GM19240 (cell line): ENCODE results near the gene SLC9A4.

Experiments used
- DNase-seq: peaks from one replicate; pipeline ENCODE4 v3.0.0; 2011; ENCODE audit warnings: low spot score; ENCODE audit not compliant: insufficient read length

SLC9A4 gene

DNA sequence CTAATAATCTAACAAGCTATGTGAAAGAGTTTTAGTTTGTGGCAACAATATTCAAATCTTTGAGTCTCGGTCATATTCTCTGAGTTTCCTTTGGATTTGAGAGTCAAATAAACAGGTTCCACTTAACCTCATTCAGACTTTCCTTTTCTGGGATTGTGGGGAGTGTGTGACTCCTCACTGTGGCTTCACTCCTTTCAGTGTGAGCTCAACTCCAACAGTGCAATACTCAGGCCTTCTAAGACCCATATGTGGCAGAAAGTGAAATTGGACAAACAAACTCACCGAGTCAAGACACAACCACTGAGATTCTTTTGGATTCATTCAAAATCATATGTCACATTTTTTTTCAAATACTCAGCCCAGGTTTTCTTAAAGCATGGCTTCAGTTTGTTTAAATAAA lies 25.4 kb downstream of the SLC9A4 start:
- no peak for DNase-seq

DNA sequence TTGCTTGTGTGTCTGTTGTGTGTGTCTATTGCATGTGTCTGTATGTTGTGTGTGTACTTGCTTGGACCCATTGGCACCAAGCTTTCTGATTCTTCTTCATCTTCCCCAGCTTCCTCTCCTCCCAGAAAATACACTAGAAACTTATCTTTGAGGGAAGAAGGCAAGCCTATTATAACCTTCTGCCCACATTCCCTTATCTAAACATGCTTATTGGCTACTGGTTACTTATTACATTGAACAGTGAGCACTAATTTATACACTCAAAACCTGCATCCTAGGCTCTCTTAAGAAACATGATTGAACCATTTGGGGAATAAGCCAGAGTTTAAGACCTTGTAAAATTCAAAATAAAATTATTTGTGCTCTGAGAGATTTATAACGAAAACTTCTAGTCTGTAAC lies 26.5 kb downstream of the SLC9A4 start:
- no peak for DNase-seq

DNA sequence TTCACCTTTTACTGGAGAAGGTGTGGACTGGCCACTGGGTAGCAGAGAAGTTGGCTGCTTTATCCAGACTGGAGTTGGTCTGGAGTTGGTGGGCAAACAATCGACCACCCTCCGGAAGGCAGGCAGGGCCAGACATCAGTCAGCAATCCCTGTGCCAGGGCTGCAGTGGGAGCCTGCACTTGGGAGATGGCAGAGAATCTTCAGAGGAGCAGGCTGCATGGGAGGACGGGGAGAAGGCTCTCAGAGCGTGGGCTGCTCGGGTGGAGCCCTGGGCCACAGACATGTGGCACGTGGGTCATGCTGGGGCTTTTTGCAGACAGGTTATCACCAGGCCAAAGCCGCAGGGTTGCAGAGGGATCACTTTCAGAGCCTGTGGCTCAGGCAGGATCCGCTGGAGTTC lies 29.6 kb downstream of the SLC9A4 start:
- no peak for DNase-seq

DNA sequence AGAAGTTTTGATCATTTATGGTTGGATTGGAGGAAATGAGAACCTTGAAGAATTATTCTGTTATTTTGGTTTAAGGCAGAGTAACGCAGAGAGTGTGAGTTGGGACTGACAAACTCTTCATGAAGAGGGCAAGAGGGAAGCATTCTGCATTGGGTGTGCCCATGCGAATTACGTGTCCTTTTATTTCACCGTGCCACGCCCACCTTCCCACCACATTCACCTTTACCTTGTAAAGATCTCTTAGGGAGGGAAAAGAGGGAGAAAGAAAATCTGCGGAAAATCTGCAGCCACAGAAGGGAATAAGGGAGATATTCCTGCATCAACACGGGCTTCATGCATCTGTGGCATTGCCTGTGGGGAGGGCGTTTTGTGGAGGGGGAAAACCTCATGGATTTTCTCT lies 31.8 kb downstream of the SLC9A4 start:
- DNase-seq, result no peak

DNA sequence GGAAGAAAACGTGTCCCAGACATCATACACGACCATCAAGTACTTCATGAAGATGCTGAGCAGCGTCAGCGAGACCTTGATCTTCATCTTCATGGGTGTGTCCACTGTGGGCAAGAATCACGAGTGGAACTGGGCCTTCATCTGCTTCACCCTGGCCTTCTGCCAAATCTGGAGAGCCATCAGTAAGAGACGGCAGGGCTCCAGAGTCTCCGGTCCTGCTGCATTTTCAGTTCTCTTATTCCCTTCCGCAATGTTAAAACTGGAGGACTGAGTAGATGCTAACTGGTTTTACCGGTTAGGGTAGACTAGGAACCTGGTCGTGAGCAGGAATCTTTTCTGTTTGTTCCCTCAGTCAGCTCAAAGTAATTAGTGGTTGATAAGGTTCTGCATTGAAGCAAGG lies 32.3 kb downstream of the SLC9A4 start:
- no peak for DNase-seq

GRCh38 chr2:102506743-102507142 lies 33.7 kb downstream of the SLC9A4 start:
- no peak for DNase-seq

GRCh38 chr2:102508863-102509262 lies 35.8 kb downstream of the SLC9A4 start:
- no peak for DNase-seq

GRCh38 chr2:102509749-102510148 lies 36.7 kb downstream of the SLC9A4 start:
- DNase-seq, result no peak

DNA sequence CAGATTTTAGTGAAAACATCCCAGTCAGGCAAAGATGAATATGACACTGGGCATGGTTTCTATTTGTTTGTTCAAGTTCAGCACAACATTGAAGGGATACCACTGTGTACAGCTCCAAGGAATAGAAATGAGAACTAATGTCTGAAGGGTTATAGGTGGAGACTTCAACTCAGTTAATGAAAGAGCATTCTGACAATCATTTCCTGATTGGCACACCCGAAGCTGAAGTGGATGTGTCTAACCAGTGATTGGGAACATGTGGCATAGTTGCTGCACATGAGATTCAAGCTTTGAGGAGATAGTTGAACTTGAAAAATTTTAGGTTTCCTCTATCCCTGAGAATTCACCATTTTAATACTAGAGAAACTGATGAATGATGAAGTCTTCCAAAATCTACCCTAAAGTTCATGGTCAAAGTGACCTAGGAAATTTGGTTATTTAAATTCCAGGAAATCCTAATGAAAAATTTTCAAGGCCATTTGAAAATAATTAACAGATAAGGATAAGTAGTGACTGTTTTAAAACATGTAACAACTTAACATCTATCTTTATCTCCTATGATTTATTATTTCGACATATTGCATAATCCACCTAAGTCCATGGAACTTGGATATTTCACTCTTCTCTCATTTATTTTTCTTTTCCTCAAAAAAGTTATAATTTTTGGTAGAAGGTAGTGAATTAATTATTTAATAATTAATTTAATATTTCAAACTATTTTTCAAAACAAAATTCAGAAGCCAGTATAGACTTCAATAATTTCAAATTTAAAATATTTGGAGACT lies 38.0 kb downstream of the SLC9A4 start:
- no peak for DNase-seq

DNA sequence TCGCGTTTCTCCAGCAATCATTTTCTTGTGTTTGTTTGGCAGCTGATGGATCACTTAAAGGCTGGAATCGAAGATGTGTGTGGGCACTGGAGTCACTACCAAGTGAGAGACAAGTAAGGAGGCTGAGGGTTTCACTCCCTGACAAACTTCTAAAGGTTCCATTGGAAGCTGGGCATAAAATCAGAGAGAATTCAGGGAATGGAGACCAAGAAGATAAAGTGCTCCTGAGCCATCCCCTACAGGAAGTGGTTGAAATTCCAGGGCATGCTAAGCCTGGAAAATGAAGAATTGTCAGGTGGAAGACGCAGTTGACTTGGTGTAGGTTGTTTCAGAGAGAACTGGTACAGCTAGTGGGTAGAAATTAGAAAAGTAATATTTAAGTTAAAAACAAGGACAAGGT lies 39.1 kb downstream of the SLC9A4 start:
- DNase-seq, result no peak

DNA sequence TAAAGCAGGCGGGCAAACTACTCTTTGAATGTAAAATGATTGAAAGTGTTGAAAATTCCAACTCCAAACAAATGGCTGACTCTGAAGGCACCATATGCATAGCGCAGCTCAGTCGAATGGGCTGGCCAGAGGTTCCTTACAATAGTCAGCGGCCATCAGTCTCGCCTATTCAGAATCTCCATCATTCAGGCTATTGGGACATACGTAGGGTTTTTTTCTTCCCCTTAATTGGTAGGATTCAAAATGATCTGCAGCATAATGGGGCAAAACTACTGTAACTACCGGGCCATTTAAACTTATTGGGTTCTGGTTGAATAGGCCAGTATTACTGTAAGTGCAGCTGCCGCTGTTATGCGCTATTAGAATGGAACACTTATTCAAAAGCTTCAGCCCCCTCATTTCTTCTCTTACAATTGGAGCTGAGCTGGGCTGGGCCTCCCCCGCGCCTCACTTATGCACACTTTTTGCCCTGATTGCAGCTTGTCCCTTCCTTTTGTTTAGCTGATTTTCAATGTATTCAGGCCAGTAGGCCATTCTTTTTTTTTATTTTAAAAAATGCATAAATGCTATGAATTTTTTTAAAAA lies 40.4 kb downstream of the SLC9A4 start:
- DNase-seq, result no peak

GRCh38 chr2:102514061-102514785 lies 41.2 kb downstream of the SLC9A4 start:
- no peak for DNase-seq

DNA sequence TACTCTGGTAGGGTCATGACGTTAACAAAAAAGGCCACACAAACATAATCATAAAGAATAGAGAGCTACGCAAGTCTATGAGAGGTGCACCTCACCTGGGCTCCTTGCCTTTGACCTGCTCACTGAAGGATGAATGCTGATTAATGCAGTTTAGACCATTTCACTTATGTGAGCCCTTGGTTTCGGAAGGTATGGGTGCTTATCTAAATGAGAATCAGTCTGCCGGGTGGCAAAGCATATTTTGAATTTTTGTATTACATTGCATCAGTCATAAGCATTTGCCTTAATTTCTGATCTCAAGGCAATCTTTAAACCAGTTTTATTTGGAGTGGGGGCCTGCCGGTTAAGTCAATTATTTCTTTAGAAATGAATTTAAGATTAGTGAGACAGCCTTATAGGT lies 42.8 kb downstream of the SLC9A4 start:
- DNase-seq, result no peak

GRCh38 chr2:102518170-102518569 lies 45.1 kb downstream of the SLC9A4 start:
- DNase-seq, result no peak

GRCh38 chr2:102520009-102520408 lies 47.0 kb downstream of the SLC9A4 start:
- DNase-seq, result no peak

- no peak for DNase-seq
These were observed 47.8 kb downstream of the SLC9A4 start for GRCh38 chr2:102520801-102521200.

GRCh38 chr2:102522162-102522561 lies 49.1 kb downstream of the SLC9A4 start:
- no peak for DNase-seq

GRCh38 chr2:102522890-102523289 lies 49.9 kb downstream of the SLC9A4 start:
- DNase-seq, result no peak

GRCh38 chr2:102523651-102524050 lies 50.6 kb downstream of the SLC9A4 start:
- no peak for DNase-seq

- no peak for DNase-seq
These were observed 54.1 kb downstream of the SLC9A4 start for GRCh38 chr2:102527086-102527485.

DNA sequence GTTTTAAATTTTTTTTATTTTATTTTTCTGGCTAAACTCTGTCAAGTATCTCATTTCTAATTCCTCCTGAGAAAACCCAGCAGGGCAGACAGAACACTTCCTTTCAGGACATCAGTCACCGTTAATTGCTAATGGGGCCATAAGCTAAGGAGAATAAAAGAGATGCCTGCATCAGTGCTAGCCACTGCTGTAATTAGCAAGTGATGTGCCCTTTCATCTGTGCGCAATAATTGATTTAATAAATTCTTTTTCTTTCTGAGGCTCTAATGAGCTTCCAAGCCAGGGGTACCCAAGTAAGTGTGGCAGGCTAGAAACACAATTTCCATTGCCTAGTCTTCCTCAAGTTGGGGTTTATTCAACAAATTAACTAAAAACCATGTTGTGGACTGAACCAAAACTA lies 65.5 kb downstream of the SLC9A4 start:
- DNase-seq, result no peak

GRCh38 chr2:102540882-102541281 lies 67.9 kb downstream of the SLC9A4 start:
- no peak for DNase-seq

GRCh38 chr2:102544182-102544581 lies 71.2 kb downstream of the SLC9A4 start:
- DNase-seq, result no peak
